Measurements from ENCODE around the gene POLR2J3. TPM values are rescaled to one million over a fixed set of nuclear protein-coding genes. Genes with fewer than 3 reads are reported as not detected.
"Not testable (repeated sequence)": the region's sequence is repeated elsewhere in the genome, so short reads cannot be mapped to it uniquely, and the experiment has no call there.

Gene POLR2J3
- total RNA-seq, 1 donor from 2014 or later = 53.9 TPM

DNA sequence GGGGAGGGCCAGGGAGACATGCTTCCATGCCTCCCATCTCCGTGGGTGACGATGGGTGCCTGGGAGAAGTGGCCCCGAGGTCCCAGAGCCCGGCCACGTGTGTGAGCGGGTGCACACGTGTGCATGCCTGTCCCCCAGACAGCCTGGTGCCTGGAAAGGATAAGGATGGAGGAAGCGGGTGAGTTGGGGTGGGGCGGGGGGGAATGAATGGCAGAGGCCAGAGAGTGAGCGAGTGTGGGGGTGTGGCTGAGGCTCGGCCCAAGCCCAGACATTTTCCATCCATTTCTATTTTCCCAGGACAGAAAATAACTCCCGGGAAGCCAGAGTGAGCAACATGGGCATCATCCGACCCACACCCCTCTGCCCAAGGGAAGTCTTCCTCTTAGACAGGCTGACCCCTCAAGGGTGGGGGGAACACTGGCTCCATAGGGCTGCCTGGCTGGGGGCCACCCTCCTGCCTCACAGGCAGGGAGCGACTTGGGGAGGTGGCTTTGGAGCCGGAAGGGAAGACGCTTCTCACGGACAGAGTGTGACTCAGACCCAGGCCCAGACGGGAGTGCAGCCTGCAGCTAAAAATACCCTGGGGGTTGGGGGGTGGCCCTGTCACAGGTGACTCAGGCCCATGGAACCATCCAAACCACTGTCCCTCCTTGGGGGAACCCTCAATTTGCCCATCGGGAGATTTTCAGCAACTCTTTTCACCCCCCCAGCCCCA is 32.2 kb upstream of the POLR2J3 start:
- H3K36me3 Mint-ChIP-seq (ENCODE audit: low read depth); H3K4me3 Mint-ChIP-seq; H3K27ac Mint-ChIP-seq; DNase-seq (ENCODE audit: low spot score); H3K4me1 Mint-ChIP-seq (ENCODE audit: low read depth); H3K27me3 Mint-ChIP-seq (ENCODE audit: insufficient read depth); H3K9me3 Mint-ChIP-seq; intact Hi-C loops (cut with micrococcal nuclease): not testable (repeated sequence)

DNA sequence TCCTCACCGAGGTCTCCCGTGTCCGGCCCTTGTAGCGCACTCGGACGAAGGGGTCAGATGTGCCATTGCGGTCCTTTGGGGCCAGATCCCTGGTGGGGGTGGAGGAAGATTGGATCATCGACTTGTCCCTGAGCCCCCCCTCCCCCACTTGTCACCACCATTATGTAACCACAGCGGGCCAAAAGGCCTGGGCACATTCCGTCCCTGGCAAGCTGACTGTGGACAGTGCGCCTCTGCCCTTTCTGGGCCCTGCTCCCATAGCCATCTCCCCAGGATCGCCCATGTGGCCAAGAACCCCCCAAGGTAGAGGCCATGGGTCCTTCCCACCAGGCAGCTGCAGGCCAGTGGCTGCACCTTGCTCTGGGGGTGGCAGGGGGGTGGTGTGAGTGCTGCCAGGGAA is 29.9 kb upstream of the POLR2J3 start:
- H3K4me1 Mint-ChIP-seq (ENCODE audit: low read depth); H3K27me3 Mint-ChIP-seq (ENCODE audit: insufficient read depth); H3K9me3 Mint-ChIP-seq; intact Hi-C loops (cut with micrococcal nuclease); H3K4me3 Mint-ChIP-seq; H3K27ac Mint-ChIP-seq; DNase-seq (ENCODE audit: low spot score); H3K36me3 Mint-ChIP-seq (ENCODE audit: low read depth): not testable (repeated sequence)

DNA sequence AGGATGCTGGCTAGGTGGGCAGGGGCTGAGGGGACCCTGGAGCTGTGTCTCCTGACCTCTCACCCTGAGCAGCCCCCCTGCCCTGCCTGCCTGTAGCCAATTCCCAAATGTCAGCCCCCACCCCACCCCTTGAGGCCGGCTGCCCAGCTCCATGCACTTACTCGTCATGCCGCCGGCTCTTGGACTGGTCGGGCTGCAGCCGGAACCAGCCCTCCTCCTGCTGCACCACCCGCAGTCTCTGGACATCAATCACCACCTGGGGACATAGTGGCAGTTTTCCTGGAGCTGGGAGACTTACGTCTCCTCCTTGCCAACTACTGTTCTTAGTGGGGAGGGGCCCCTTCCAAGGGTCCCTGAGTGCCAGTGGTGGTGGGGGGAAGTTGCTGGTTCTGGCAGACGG is 27.3 kb upstream of the POLR2J3 start:
- intact Hi-C loops (cut with micrococcal nuclease); H3K4me1 Mint-ChIP-seq (ENCODE audit: low read depth); H3K4me3 Mint-ChIP-seq; DNase-seq (ENCODE audit: low spot score); H3K36me3 Mint-ChIP-seq (ENCODE audit: low read depth); H3K27me3 Mint-ChIP-seq (ENCODE audit: insufficient read depth); H3K27ac Mint-ChIP-seq; H3K9me3 Mint-ChIP-seq: not testable (repeated sequence)

DNA sequence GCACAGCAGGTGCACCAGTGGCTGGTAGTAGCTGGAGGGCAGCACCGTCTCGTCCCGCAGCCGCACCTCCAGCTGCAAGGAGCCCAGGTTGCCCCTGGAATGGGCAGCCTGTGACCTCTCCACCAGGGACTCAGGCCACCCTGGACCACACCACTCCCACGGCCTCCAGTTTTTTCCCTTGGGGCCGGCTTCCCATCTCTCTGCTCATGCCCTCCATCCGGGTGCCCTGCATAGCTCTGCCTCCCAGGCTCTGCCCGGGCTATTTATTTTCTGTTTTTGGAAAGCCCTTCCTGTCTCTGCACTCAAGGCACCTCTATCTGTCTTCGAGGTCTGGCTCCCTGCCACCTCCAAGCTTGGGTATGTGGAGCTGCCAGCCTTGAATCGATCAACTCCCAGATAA is 23.7 kb upstream of the POLR2J3 start:
- H3K9me3 Mint-ChIP-seq; H3K36me3 Mint-ChIP-seq (ENCODE audit: low read depth); DNase-seq (ENCODE audit: low spot score); H3K27ac Mint-ChIP-seq; H3K27me3 Mint-ChIP-seq (ENCODE audit: insufficient read depth); H3K4me3 Mint-ChIP-seq; H3K4me1 Mint-ChIP-seq (ENCODE audit: low read depth); intact Hi-C loops (cut with micrococcal nuclease): not testable (repeated sequence)

DNA sequence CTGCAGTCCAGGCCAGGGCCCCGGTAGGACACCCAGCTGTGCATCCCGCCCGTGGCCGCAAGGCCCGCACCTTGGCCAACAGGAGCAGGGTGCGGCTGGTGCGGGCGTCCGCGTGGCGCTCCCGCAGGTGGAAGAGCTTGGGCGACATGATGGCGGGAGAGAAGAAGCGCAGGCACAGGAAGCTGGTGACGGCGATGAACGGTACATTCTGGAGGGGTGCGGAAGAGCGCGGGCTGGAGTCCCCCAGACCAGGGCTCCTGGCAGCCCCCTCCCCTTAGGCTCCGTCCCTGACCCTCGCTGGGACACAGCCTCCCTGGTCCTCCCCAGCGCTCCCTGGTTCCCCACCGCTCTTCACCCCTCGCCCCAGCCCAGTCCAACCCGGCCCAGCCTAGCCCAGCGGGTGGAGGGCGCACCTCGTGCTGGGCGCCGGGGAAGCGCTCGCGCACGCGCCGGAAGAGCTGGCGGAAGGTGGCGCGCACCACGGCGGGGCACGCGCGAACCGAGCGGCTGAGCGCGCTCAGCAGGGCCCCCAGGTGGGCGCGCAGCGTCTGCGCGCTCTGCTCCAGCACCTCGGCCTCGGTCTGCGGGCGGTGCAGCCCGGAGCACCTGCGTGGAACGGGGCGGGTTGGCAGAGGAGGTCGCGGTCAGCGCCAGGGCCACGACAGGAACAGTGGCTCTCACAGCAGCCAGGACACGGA is 21.4 kb upstream of the POLR2J3 start:
- H3K4me3 Mint-ChIP-seq; intact Hi-C loops (cut with micrococcal nuclease); H3K36me3 Mint-ChIP-seq (ENCODE audit: low read depth); H3K27me3 Mint-ChIP-seq (ENCODE audit: insufficient read depth); H3K9me3 Mint-ChIP-seq; H3K27ac Mint-ChIP-seq; DNase-seq (ENCODE audit: low spot score); H3K4me1 Mint-ChIP-seq (ENCODE audit: low read depth): not testable (repeated sequence)

DNA sequence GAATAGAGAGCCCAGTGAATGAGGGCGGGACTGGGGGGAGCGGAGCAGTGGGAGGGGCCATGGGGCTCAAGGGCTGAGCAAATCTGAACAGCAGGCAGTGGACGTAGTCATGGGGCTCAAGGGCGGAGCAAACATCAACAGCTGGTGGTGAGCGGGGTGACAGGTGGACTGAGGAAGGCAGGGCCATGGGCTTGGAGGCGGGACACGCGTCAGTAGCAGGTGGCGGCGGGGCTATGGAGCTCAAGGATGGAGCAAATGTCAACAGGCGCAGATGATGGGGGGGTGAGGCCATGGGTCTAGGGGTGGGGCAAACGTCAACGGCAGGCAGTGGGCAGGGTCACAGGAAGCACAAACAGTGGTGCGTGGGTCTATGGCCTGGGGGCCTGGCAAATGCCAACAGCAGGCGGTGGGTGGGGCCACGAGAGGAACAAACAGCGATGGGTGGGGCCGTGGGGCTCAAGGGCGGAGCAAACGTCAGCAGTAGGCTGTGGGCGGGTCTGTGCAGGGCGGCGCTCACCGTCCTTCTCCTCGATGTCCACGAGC is 20.2 kb upstream of the POLR2J3 start:
- intact Hi-C loops (cut with micrococcal nuclease); H3K27me3 Mint-ChIP-seq (ENCODE audit: insufficient read depth); H3K4me3 Mint-ChIP-seq; DNase-seq (ENCODE audit: low spot score); H3K27ac Mint-ChIP-seq; H3K36me3 Mint-ChIP-seq (ENCODE audit: low read depth); H3K9me3 Mint-ChIP-seq; H3K4me1 Mint-ChIP-seq (ENCODE audit: low read depth): not testable (repeated sequence)

DNA sequence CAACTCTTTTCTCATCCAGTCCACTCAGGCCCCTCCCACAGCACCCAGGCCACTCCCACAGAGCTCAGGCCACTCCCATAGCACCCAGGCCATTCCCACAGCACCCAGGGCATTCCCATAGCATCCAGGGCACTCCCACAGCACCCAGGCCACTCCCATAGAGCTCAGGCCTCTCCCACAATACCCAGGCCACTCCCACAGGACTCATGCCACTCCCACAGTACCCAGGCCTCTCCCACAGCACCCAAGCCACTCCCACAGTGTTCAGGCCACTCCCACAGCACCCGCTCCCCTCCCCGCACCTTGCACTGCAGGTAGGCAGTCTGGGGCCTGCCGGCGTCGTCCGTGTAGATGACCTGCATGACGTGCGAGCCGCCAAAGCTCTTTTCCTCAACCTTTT is 17.5 kb upstream of the POLR2J3 start:
- H3K9me3 Mint-ChIP-seq; intact Hi-C loops (cut with micrococcal nuclease); H3K4me1 Mint-ChIP-seq (ENCODE audit: low read depth): not testable (repeated sequence)

DNA sequence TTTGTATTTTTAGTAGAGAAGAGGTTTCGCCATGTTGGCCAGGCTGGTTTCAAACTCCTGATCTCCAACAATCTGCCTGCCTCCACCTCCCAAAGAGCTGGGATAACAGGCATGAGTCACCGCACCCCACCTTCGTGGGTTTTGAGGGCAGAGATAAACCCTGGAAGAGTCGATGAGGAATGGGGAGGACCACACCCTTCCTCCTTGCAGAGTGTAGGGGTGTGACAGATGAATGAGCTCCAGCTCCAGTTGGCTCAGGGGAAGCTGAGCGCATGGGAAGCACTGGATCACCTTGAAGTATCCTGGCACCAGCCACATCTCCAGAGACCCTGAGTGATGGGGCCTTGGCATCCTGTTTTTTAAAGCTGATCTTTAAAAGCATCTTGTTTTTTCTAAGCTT is 11.1 kb upstream of the POLR2J3 start:
- H3K4me1 Mint-ChIP-seq (ENCODE audit: low read depth); intact Hi-C loops (cut with micrococcal nuclease); H3K9me3 Mint-ChIP-seq; H3K36me3 Mint-ChIP-seq (ENCODE audit: low read depth); H3K27me3 Mint-ChIP-seq (ENCODE audit: insufficient read depth); H3K4me3 Mint-ChIP-seq; H3K27ac Mint-ChIP-seq; DNase-seq (ENCODE audit: low spot score): not testable (repeated sequence)

More for the DNA sequence above, 17.5 kb upstream of the POLR2J3 start:
- not testable (repeated sequence) for H3K27ac Mint-ChIP-seq; H3K4me3 Mint-ChIP-seq; H3K27me3 Mint-ChIP-seq (ENCODE audit: insufficient read depth); H3K36me3 Mint-ChIP-seq (ENCODE audit: low read depth); DNase-seq (ENCODE audit: low spot score)

DNA sequence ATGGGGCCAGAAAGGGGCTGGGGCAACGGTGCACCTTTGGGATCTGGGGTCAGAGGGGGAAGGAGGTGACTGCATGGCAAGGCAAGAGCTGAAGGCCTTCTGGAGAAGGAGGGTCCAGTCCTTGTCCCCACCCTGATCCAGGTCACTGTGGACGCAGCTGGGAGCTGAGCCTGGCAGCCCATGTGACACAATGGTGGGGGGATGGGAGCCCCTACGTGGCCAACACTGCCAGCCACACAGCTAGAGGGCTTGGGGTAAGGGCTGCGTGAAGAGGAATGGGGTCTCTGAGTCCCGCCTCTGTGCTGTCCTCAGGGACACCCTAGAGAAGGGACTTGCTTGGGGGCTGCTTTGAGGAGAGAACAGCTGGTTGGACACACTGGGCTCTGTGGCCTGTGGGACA is 9.3 kb upstream of the POLR2J3 start:
- H3K4me3 Mint-ChIP-seq; DNase-seq (ENCODE audit: low spot score); H3K9me3 Mint-ChIP-seq; intact Hi-C loops (cut with micrococcal nuclease); H3K36me3 Mint-ChIP-seq (ENCODE audit: low read depth); H3K4me1 Mint-ChIP-seq (ENCODE audit: low read depth); H3K27ac Mint-ChIP-seq; H3K27me3 Mint-ChIP-seq (ENCODE audit: insufficient read depth): not testable (repeated sequence)

DNA sequence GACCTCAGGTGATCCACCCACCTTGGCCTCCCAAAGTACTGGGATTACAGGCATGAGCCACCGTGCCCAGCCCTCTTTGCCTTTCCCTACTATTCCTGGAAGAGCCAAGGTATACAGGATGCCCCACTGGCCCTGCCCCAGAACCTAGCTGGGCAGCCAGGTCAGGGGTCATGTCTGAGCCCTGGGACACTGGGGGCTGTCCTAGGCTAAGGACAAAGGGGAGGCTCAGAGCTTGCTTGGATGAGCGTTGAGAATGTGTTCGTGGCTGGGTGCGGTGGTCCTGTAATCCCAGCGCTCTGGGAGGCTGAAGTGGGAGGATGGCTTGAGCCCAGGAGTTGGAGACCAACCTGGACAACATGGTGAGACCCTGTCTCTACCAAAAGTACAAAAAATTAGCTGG is 6.1 kb upstream of the POLR2J3 start:
- H3K4me3 Mint-ChIP-seq; H3K36me3 Mint-ChIP-seq (ENCODE audit: low read depth); intact Hi-C loops (cut with micrococcal nuclease); H3K4me1 Mint-ChIP-seq (ENCODE audit: low read depth); DNase-seq (ENCODE audit: low spot score); H3K27me3 Mint-ChIP-seq (ENCODE audit: insufficient read depth); H3K9me3 Mint-ChIP-seq; H3K27ac Mint-ChIP-seq: not testable (repeated sequence)

DNA sequence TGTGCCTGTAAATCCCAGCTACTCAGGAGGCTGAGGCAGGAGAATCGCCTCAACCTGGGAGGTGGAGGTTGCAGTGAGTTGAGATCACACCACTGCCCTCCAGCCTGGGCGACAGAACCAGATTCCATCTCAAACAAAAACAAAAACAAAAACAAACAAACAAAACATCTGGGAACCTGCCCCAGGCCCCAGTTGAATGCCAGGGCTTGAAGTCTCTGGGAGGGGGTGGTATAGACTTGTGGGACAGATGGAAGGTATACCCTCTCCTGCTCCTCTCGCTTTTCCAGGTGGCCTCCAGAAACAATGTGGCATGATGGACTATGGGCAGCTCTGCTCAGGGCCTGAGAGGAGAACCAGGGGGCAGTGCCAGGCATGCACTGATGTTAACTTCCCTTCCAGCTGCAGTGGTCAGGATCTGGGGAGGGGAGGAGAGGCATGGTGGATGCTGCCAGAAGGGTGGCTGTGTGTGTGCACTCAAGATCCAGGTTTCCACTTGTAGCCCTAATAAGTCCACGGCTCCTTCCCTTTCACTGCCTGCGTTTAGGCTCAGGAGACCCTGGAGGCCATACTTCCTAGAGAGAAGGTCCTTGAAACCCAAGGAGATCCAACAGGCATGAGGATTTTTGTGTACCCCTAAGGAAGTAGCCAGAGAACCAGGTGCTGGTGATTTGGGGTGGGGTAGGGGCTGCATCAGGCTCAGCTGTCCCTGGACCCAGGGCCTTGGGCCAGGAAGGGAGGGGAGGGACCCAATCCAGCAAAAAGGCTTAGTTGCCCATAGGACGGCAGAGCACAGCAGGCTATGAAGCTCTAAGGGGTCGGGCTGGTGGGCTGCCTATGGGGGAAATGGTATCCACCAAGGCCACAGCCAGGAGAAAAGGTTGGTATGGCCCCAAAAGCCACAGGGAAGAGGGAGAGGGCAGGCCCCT is 5.2 kb upstream of the POLR2J3 start:
- H3K27me3 Mint-ChIP-seq (ENCODE audit: insufficient read depth); H3K27ac Mint-ChIP-seq: not testable (repeated sequence)

DNA sequence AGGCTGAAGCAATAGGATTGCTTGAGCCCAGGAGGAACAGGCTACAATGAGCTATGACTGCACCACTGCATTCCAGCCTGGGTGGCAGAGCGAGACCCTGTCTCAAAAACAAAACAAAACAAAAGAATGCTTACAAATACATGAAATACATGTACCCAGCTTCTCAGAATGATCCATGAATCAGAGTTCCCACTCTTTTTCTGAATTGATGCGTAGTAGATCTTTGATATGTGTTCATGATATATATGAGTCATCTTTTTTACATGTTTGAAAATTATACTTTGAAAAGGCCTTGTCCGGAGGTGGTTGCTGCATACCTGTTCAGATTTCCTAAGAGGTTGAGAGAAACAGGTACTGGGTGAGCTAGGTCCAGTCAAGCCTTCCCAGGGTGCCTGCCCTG is 4.0 kb upstream of the POLR2J3 start:
- intact Hi-C loops (cut with micrococcal nuclease); H3K4me3 Mint-ChIP-seq; H3K36me3 Mint-ChIP-seq (ENCODE audit: low read depth); H3K9me3 Mint-ChIP-seq; H3K27ac Mint-ChIP-seq; DNase-seq (ENCODE audit: low spot score); H3K4me1 Mint-ChIP-seq (ENCODE audit: low read depth); H3K27me3 Mint-ChIP-seq (ENCODE audit: insufficient read depth): not testable (repeated sequence)

More for the DNA sequence above, 5.2 kb upstream of the POLR2J3 start:
- H3K4me1 Mint-ChIP-seq (ENCODE audit: low read depth); intact Hi-C loops (cut with micrococcal nuclease); H3K4me3 Mint-ChIP-seq; H3K36me3 Mint-ChIP-seq (ENCODE audit: low read depth); DNase-seq (ENCODE audit: low spot score); H3K9me3 Mint-ChIP-seq: not testable (repeated sequence)

DNA sequence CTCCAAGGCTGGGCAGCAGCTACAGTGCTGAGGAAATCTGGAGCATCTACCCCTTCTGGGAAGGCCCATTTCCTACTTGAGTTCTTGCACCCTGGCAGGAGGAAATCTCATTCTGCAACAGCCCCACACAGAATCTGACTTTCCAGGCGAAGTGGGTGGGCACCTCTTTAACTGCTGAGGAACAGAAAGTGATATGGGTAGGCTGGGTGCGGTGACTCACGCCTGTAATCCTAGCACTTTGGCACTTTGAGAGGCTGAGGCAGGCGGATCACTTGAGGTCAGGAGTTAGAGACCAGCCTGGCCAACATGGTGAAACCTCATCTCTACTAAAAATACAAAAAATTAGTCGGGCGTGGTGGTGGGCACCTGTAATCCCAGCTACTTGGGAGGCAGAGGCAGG is 2.2 kb upstream of the POLR2J3 start:
- H3K4me1 Mint-ChIP-seq (ENCODE audit: low read depth); H3K36me3 Mint-ChIP-seq (ENCODE audit: low read depth); H3K9me3 Mint-ChIP-seq; intact Hi-C loops (cut with micrococcal nuclease); H3K4me3 Mint-ChIP-seq; DNase-seq (ENCODE audit: low spot score); H3K27me3 Mint-ChIP-seq (ENCODE audit: insufficient read depth); H3K27ac Mint-ChIP-seq: not testable (repeated sequence)

All from activated T-helper 1 cell treated with anti-CD3 and anti-CD28 coated beads, Interleukin-12 subunit alpha, Interleukin-12 subunit beta, Interleukin-2, Interleukin-4 antibody, amounts not matched to agents 30 ng/mL and 10 ng/mL and 1 ng/mL, durations not matched to agents 14 hours and 24 hours and 36 hours (primary cell).